Astrocyte (in vitro differentiated cells and primary cell): ENCODE results near the gene TFEB. TPM values are rescaled to one million over a fixed set of nuclear protein-coding genes. Genes with fewer than 3 reads are reported as not detected.

Source experiments
- DNase-seq: peaks from one replicate; pipeline ENCODE4 v3.0.0-alpha.2; 2010; ENCODE audit warnings: low read depth
- FAIRE-seq: peaks from 2 replicates; lab custom pipeline; 2011; peaks lifted over from hg19 to GRCh38; lab: Jason Lieb, UNC
- H2AFZ ChIP-seq: 2 replicates; pipeline ENCODE4 v1.6.0; 2012; ENCODE audit warnings: low read depth, low read length, inconsistent platforms
- H3K27ac ChIP-seq: 2 replicates; pipeline ENCODE4 v1.5.1; 2011; ENCODE audit warnings: low read depth, low read length, inconsistent platforms
- H3K27me3 ChIP-seq: 2 replicates; pipeline ENCODE4 v1.6.0; 2011; ENCODE audit warnings: low read length, inconsistent platforms; ENCODE audit not compliant: insufficient read depth
- H3K36me3 ChIP-seq: 2 replicates; pipeline ENCODE4 v1.5.1; 2011; ENCODE audit warnings: low read length, inconsistent platforms; ENCODE audit not compliant: insufficient read depth
- H3K4me1 ChIP-seq: 2 replicates; pipeline ENCODE4 v1.5.1; 2011; ENCODE audit warnings: low read length, inconsistent platforms; ENCODE audit not compliant: insufficient read depth
- H3K4me2 ChIP-seq: 2 replicates; pipeline ENCODE4 v1.6.0; 2012; ENCODE audit warnings: low read length, inconsistent platforms
- H3K4me3 ChIP-seq: 2 replicates; pipeline ENCODE4 v1.5.1; 2011; ENCODE audit warnings: low read depth, mild to moderate bottlenecking, low read length, inconsistent platforms; ENCODE audit not compliant: insufficient read depth
- H3K79me2 ChIP-seq: 2 replicates; pipeline ENCODE4 v1.6.0; 2012; ENCODE audit warnings: mild to moderate bottlenecking, low read length, inconsistent platforms; ENCODE audit not compliant: insufficient read depth
- H3K9ac ChIP-seq: 2 replicates; pipeline ENCODE4 v1.6.0; 2012; ENCODE audit warnings: mild to moderate bottlenecking, low read length, inconsistent platforms
- H3K9me3 ChIP-seq: 2 replicates; pipeline ENCODE4 v1.5.1; 2012; ENCODE audit warnings: low read depth, mild to moderate bottlenecking, low read length, inconsistent platforms; ENCODE audit not compliant: insufficient read depth
- H4K20me1 ChIP-seq: 2 replicates; pipeline ENCODE4 v1.6.0; 2012; ENCODE audit warnings: low read length, inconsistent platforms; ENCODE audit not compliant: insufficient read depth
- H3K27ac Mint-ChIP-seq: one replicate; pipeline ENCODE4 v1.8.0; 2021; ENCODE audit warnings: mild to moderate bottlenecking, mixed read lengths; ENCODE audit not compliant: unreplicated experiment
- H3K27me3 Mint-ChIP-seq: one replicate; pipeline ENCODE4 v1.8.0; 2021; ENCODE audit warnings: low read depth, mixed read lengths; ENCODE audit not compliant: unreplicated experiment
- H3K36me3 Mint-ChIP-seq: one replicate; pipeline ENCODE4 v1.8.0; 2021; ENCODE audit warnings: low read depth, mixed read lengths; ENCODE audit not compliant: unreplicated experiment
- H3K4me1 Mint-ChIP-seq: one replicate; pipeline ENCODE4 v1.8.0; 2021; ENCODE audit warnings: low read depth, mixed read lengths; ENCODE audit not compliant: unreplicated experiment
- H3K4me3 Mint-ChIP-seq: one replicate; pipeline ENCODE4 v1.8.0; 2021; ENCODE audit warnings: mild to moderate bottlenecking, moderate library complexity, mixed read lengths; ENCODE audit not compliant: unreplicated experiment
- H3K9me3 Mint-ChIP-seq: one replicate; pipeline ENCODE4 v1.8.0; 2021; ENCODE audit warnings: mild to moderate bottlenecking, mixed read lengths; ENCODE audit not compliant: unreplicated experiment
- EZH2 ChIP-seq: IDR thresholded peaks from 2 replicates; pipeline ENCODE4 v1.6.1; 2012; ENCODE audit warnings: mild to moderate bottlenecking, low read length, inconsistent platforms; ENCODE audit not compliant: insufficient read depth
- total RNA-seq: library from RNA; stranded (reverse); gene quantifications from 2 replicates; pipeline ENCODE4 v1.2.1, GENCODE V29; 2021
- TF ChIP-seq, protein P1 (sequence below): IDR thresholded peaks from 2 replicates; pipeline ENCODE4 v1.5.1; 2011; ENCODE audit warnings: low read depth, mild to moderate bottlenecking, inconsistent platforms, low read length, moderate library complexity; ENCODE audit not compliant: insufficient read depth

TFEB gene
- total RNA-seq, 1 donor from 2014 or later = 4.7 TPM

DNA sequence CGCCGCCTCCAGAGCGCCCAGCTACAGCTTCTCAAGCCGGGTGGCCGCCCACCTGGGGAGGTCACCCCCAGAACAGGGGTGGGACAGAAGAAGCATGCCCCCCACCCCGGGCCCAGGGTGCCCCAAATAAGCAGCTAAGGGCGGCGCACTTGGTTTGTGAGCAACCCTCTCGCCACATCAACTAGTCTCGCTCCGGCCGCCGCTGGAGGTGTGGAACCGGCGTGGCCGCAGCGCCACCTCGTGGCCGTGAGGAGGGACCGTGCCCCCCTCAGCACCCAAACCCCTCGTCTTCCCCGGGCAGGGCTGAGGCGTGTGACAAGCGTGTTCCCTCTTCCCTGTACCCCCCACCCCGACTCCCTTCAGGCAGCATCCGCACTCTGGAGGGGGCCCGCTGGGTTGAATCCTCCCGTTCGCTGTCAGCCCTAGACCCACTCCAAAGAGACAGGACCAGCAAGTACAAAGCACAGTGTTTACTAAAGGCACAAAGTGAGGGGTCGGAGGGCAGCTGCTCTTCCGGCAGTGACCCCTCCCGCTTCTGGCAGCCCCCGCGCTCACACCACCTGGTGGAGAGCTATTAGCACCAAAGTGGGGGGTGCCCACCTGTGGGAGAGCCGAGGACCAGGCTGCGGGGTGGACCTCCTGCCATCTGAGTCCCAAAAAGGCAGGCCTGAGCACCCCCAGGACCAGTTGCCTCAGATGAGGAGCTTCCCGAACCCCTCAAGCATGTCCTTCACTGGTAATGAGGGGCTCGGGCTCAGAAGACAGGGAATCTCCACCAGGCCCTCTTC is 51.7 kb downstream of the TFEB start:
- Mint-ChIP-seq H3K27ac (no peak overlapping the region), H3K4me1 (peaks cover 5% of the 10 kb centered on the region), H3K36me3 (no peaks in the 10 kb centered on the region), H3K4me3 (no peak overlapping the region), H3K9me3 (no peaks in the 10 kb centered on the region), H3K27me3 (peaks cover 30% of the 10 kb centered on the region)
- Histone ChIP-seq H3K27ac (no peak overlapping the region), H3K4me3 (peak overlapping the region; percentile 48), H3K4me1 (peaks cover 3% of the 10 kb centered on the region), H3K4me2 (peak overlapping the region; percentile 85), H4K20me1 (no peaks in the 10 kb centered on the region), H3K79me2 (no peaks in the 10 kb centered on the region), H3K9me3 (no peaks in the 10 kb centered on the region), H3K9ac (peak overlapping the region; percentile 50), H3K36me3 (no peaks in the 10 kb centered on the region), H2AFZ (peak overlapping the region; percentile 96), H3K27me3 (no peaks in the 10 kb centered on the region)
- peak; percentile 32 for DNase-seq
- no peak for TF ChIP-seq EZH2
- TF ChIP-seq, protein P1, sequence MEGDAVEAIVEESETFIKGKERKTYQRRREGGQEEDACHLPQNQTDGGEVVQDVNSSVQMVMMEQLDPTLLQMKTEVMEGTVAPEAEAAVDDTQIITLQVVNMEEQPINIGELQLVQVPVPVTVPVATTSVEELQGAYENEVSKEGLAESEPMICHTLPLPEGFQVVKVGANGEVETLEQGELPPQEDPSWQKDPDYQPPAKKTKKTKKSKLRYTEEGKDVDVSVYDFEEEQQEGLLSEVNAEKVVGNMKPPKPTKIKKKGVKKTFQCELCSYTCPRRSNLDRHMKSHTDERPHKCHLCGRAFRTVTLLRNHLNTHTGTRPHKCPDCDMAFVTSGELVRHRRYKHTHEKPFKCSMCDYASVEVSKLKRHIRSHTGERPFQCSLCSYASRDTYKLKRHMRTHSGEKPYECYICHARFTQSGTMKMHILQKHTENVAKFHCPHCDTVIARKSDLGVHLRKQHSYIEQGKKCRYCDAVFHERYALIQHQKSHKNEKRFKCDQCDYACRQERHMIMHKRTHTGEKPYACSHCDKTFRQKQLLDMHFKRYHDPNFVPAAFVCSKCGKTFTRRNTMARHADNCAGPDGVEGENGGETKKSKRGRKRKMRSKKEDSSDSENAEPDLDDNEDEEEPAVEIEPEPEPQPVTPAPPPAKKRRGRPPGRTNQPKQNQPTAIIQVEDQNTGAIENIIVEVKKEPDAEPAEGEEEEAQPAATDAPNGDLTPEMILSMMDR = peak; percentile 68
- no peak for FAIRE-seq

DNA sequence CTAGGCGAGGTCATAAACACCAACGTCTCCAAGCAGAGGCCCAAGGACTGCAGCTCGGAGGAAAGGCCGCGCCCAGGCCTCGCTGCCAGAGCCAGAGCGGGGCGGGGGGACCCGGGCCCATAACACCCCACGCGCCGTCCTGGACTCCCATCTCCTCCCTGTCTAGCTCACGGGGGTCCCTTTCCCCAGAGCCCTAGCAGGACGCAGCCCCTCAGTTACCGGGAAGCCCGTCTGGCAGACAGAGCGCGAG is 52.2 kb downstream of the TFEB start:
- Mint-ChIP-seq H3K36me3 (no peaks in the 10 kb centered on the region), H3K4me3 (no peak overlapping the region), H3K9me3 (no peaks in the 10 kb centered on the region), H3K27me3 (peaks cover 29% of the 10 kb centered on the region), H3K4me1 (peaks cover 3% of the 10 kb centered on the region), H3K27ac (no peak overlapping the region)
- no peaks in the 10 kb centered on the region for H3K9me3 ChIP-seq
- no peak for DNase-seq
- no peaks in the 10 kb centered on the region for H4K20me1 ChIP-seq
- peak overlapping the region; percentile 96 for H2AFZ ChIP-seq
- TF ChIP-seq, protein P1 = no peak
- TF ChIP-seq EZH2 = no peak
- FAIRE-seq = no peak
- no peak overlapping the region for H3K27ac ChIP-seq
- H3K36me3 ChIP-seq = no peaks in the 10 kb centered on the region
- peak overlapping the region; percentile 50 for H3K9ac ChIP-seq
- H3K4me2 ChIP-seq = peak overlapping the region; percentile 85
- no peaks in the 10 kb centered on the region for H3K79me2 ChIP-seq
- no peaks in the 10 kb centered on the region for H3K27me3 ChIP-seq
- H3K4me3 ChIP-seq = peak overlapping the region; percentile 48
- H3K4me1 ChIP-seq = peaks cover 3% of the 10 kb centered on the region
